GM23338 (cell line): ENCODE results near the gene SLC22A14. TPM values are rescaled to one million over a fixed set of nuclear protein-coding genes. Genes with fewer than 3 reads are reported as not detected.
"Not testable (repeated sequence)": the region's sequence is repeated elsewhere in the genome, so short reads cannot be mapped to it uniquely, and the experiment has no call there.

ENCODE experiments used
- ATAC-seq: fragments of 200-7000 bp; cut with Tn5 transposase; 3 replicates; pipeline ENCODE4 v1.9.1; 2020
- DNase-seq: peaks from one replicate; pipeline ENCODE4 v3.0.0-alpha.2; 2015; ENCODE audit warnings: low spot score
- H2AFZ ChIP-seq: fragments of 200-600 bp; sonication (generic); 2 replicates; pipeline ENCODE4 v1.8.0; 2016; ENCODE audit warnings: antibody characterized with exemption, mild to moderate bottlenecking, moderate library complexity
- H3F3A ChIP-seq: fragments of 200-600 bp; sonication (generic); replicated peaks from 2 replicates; pipeline ENCODE4 v1.8.0; 2017; ENCODE audit warnings: antibody characterized with exemption, mixed run types, low read depth
- H3K27ac ChIP-seq: fragments of 200-600 bp; sonication (generic); 2 replicates; pipeline ENCODE4 v1.6.1; 2016; ENCODE audit warnings: low read depth
- H3K27me3 ChIP-seq: fragments of 200-600 bp; sonication (generic); 2 replicates; pipeline ENCODE4 v1.8.0; 2016; ENCODE audit warnings: mild to moderate bottlenecking, mixed run types, moderate library complexity; ENCODE audit not compliant: insufficient read depth
- H3K36me3 ChIP-seq: fragments of 200-600 bp; sonication (generic); 2 replicates; pipeline ENCODE4 v1.8.0; 2016; ENCODE audit warnings: mild to moderate bottlenecking; ENCODE audit not compliant: insufficient read depth
- H3K4me1 ChIP-seq: fragments of 200-600 bp; sonication (generic); 2 replicates; pipeline ENCODE4 v1.8.0; 2016; ENCODE audit warnings: mild to moderate bottlenecking, moderate library complexity; ENCODE audit not compliant: insufficient read depth
- H3K4me2 ChIP-seq: fragments of 200-600 bp; sonication (generic); 2 replicates; pipeline ENCODE4 v1.7.1; 2017; ENCODE audit warnings: mixed run types
- H3K4me3 ChIP-seq: fragments of 200-600 bp; sonication (generic); 2 replicates; pipeline ENCODE4 v1.6.1; 2016; ENCODE audit warnings: mixed run types
- H3K79me2 ChIP-seq: fragments of 200-600 bp; sonication (generic); replicated peaks from 2 replicates; pipeline ENCODE4 v1.8.0; 2017; ENCODE audit warnings: mild to moderate bottlenecking; ENCODE audit not compliant: insufficient read depth
- H3K9me2 ChIP-seq: fragments of 200-600 bp; sonication (generic); 2 replicates; pipeline ENCODE4 v1.8.0; 2017; ENCODE audit not compliant: insufficient read depth
- H4K20me1 ChIP-seq: fragments of 200-600 bp; sonication (generic); replicated peaks from 2 replicates; pipeline ENCODE4 v1.8.0; 2017; ENCODE audit warnings: mild to moderate bottlenecking; ENCODE audit not compliant: insufficient read depth
- H3K27ac Mint-ChIP-seq: 2 replicates; pipeline ENCODE4 v1.8.0; 2020; ENCODE audit warnings: inconsistent platforms, mild to moderate bottlenecking, moderate library complexity, mixed read lengths
- H3K27me3 Mint-ChIP-seq: 3 replicates; pipeline ENCODE4 v1.8.0; 2022; ENCODE audit warnings: low read depth, mild to moderate bottlenecking, moderate library complexity, mixed read lengths, inconsistent platforms; ENCODE audit not compliant: insufficient read depth, poor library complexity
- H3K36me3 Mint-ChIP-seq: 3 replicates; pipeline ENCODE4 v1.8.0; 2021; ENCODE audit warnings: low read depth, mild to moderate bottlenecking, inconsistent platforms, moderate library complexity, mixed read lengths
- H3K4me1 Mint-ChIP-seq: 3 replicates; pipeline ENCODE4 v1.8.0; 2020; ENCODE audit warnings: mild to moderate bottlenecking, inconsistent platforms, mixed read lengths
- H3K4me3 Mint-ChIP-seq: 3 replicates; pipeline ENCODE4 v1.8.0; 2021; ENCODE audit warnings: moderate library complexity, mild to moderate bottlenecking, inconsistent platforms, mixed read lengths
- H3K9me3 Mint-ChIP-seq: 3 replicates; pipeline ENCODE4 v1.8.0; 2020; ENCODE audit warnings: moderate library complexity, mild to moderate bottlenecking, inconsistent platforms, mixed read lengths
- CREB1 ChIP-seq: fragments of 250-450 bp; sonication (Bioruptor Pico); IDR thresholded peaks from 2 replicates; pipeline ENCODE4 v1.5.0; 2020; ENCODE audit warnings: low read depth, mild to moderate bottlenecking, moderate library complexity
- CTCF ChIP-seq, 2 experiments: fragments of 200-600 bp in 1 of 2; sonication (generic) in 1 of 2; conservative IDR thresholded peaks; 2 replicates each; pipeline versions ENCODE4 v1.5.1 to v1.6.1; 2016 to 2017; ENCODE audit warnings: antibody characterized with exemption in 2 of 2, low read depth in 2 of 2, mild to moderate bottlenecking in 2 of 2, moderate library complexity in 1 of 2
- ETS1 ChIP-seq: IDR thresholded peaks from 2 replicates; pipeline ENCODE4 v1.6.1; 2016; ENCODE audit warnings: antibody characterized with exemption
- EZH2phosphoT487 ChIP-seq: fragments of 200-600 bp; sonication (generic); IDR thresholded peaks from one replicate; pipeline ENCODE4 v1.8.1; 2018; ENCODE audit warnings: antibody characterized with exemption; ENCODE audit not compliant: unreplicated experiment
- NANOG ChIP-seq: IDR thresholded peaks from 2 replicates; pipeline ENCODE4 v1.6.1; 2016; ENCODE audit warnings: antibody characterized with exemption, borderline replicate concordance
- ZNF114 ChIP-seq: fragments of 250-450 bp; sonication (Bioruptor Pico); IDR thresholded peaks from 2 replicates; pipeline ENCODE4 v1.5.0; 2020; ENCODE audit warnings: mild to moderate bottlenecking, moderate library complexity
- polyA plus RNA-seq: library from polyadenylated mRNA; unstranded; fragments of >200 nt; fragmentation: Nextera tagmentation; extraction: Ambion mirVana; gene quantifications from 2 replicates; pipeline ENCODE4 v1.2.1, GENCODE V29; 2016
- total RNA-seq: library from RNA; depleted of rRNA; stranded (reverse); fragments of >200 nt; shearing (Covaris generic); gene quantifications from 2 replicates; pipeline ENCODE4 v1.2.3, GENCODE V29; 2014

The SLC22A14 gene
- total and polyA plus RNA-seq, 2 experiments from 2014 or later, result not detected

DNA sequence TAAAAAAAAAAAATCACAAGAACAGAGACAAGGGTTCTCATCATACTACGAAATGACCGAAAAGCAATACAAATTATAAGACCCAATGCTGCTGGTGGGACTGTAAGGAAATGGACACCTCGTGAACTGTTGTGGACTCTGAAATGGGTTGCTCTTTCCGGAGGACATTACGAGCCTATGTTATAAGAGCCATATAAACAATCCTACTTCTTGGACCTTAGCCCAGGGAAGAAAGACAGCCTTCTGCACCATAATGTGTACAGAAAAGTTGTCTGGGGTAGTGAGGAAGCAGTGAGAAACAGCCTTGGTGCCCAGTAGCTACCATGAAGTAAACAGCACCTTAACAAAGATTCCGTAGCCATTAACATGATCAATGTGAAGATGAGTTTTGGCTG, 2.7 kb downstream of the SLC22A14 start:
- H3K9me2 ChIP-seq, result no peaks in the 10 kb centered on the region
- no peaks in the 10 kb centered on the region for H3K79me2 ChIP-seq
- H3K4me3 Mint-ChIP-seq, result no peak overlapping the region
- no peaks in the 10 kb centered on the region for H3K4me1 ChIP-seq
- no peak overlapping the region for H3K4me3 ChIP-seq
- peaks cover 3% of the 10 kb centered on the region for H3K27me3 Mint-ChIP-seq
- no peaks in the 10 kb centered on the region for H3K36me3 ChIP-seq
- 0 out of 3 replicates have a peak, but pooled peaks cover 5% of the 10 kb centered on the region for H3K4me1 Mint-ChIP-seq
- H3K27ac Mint-ChIP-seq, result no peak overlapping the region
- H3K4me2 ChIP-seq, result no peak overlapping the region
- H3K27ac ChIP-seq, result no peak overlapping the region
- no peaks in the 10 kb centered on the region for H3K27me3 ChIP-seq
- no peaks in the 10 kb centered on the region for H3F3A ChIP-seq
- no peak overlapping the region for H2AFZ ChIP-seq
- H3K9me3 Mint-ChIP-seq, result no peaks in the 10 kb centered on the region; the same call in 2 of the 3 replicates
- H3K36me3 Mint-ChIP-seq, result no peaks in the 10 kb centered on the region
- TF ChIP-seq CTCF (conservative IDR thresholded peaks at IDR 0.05; ENCODE audit: low read depth in 2 of 2) (no peak), ETS1 (no peak), ZNF114 (no peak), NANOG (no peak), CREB1 (no peak), EZH2phosphoT487 (no peak)
- ATAC-seq, result no peak
- no peak for DNase-seq
- no peaks in the 10 kb centered on the region for H4K20me1 ChIP-seq

- not testable (repeated sequence) for H3F3A ChIP-seq, H3K36me3 Mint-ChIP-seq, H3K36me3 ChIP-seq, H3K27ac ChIP-seq, H3K9me3 Mint-ChIP-seq, H3K4me2 ChIP-seq, ATAC-seq, H3K4me1 ChIP-seq, H3K27me3 Mint-ChIP-seq, H3K27ac Mint-ChIP-seq, H3K79me2 ChIP-seq, H3K4me3 ChIP-seq, DNase-seq, H3K4me1 Mint-ChIP-seq, H3K9me2 ChIP-seq, H3K4me3 Mint-ChIP-seq, H3K27me3 ChIP-seq, H4K20me1 ChIP-seq
- H2AFZ ChIP-seq, result peak overlapping the region; percentile 56
Observed at GRCh38 chr3:38289286-38290217, 7.5 kb downstream of the SLC22A14 start.

- not testable (repeated sequence) for H3K36me3 ChIP-seq, DNase-seq, H3K4me3 Mint-ChIP-seq, H3K79me2 ChIP-seq, H3K27me3 ChIP-seq, H3K4me1 Mint-ChIP-seq, H3K4me2 ChIP-seq, ATAC-seq, H3K36me3 Mint-ChIP-seq, H3F3A ChIP-seq, H3K27ac Mint-ChIP-seq, H4K20me1 ChIP-seq, H3K4me1 ChIP-seq, H2AFZ ChIP-seq, H3K9me3 Mint-ChIP-seq, H3K27me3 Mint-ChIP-seq, H3K9me2 ChIP-seq, H3K27ac ChIP-seq, H3K4me3 ChIP-seq
Observed at GRCh38 chr3:38297053-38297452, 15.0 kb downstream of the SLC22A14 start.
